CD4-positive, alpha-beta T cell treated with Interleukin-12 subunit alpha and Interleukin-12 subunit beta, for 1 hour (primary cell): ENCODE data around the gene NAIF1.
"Not testable (repeated sequence)": the region's sequence is repeated elsewhere in the genome, so short reads cannot be mapped to it uniquely, and the experiment has no call there.

Source experiments
- DNase-seq: peaks from one replicate; pipeline ENCODE4 v3.0.0-alpha.2; 2020

The NAIF1 gene

GRCh38 chr9:128082151-128082550, 15.0 kb upstream of the NAIF1 start:
- no peak for DNase-seq

- no peak for DNase-seq
Measured at GRCh38 chr9:128081056-128081455, 13.9 kb upstream of the NAIF1 start.

DNA sequence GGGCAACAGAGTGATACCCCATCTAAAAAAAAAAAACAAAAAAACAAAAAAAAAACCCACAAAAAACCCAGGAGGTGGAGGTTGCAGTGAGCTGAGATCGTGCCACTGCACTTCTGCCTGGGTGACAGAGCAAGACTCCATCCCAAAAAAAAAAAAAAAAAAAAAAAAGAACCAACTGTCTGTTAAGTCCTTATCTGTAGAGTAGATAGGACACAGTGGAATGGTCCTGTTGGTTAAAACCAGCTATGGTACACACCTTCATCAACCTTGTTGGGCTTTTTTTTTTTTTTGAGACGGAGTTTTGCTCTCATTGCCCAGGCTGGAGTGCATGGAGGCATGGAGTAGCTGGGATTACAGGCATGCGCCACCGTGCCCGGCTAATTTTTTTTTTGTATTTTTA, 13.1 kb upstream of the NAIF1 start:
- no peak for DNase-seq

DNA sequence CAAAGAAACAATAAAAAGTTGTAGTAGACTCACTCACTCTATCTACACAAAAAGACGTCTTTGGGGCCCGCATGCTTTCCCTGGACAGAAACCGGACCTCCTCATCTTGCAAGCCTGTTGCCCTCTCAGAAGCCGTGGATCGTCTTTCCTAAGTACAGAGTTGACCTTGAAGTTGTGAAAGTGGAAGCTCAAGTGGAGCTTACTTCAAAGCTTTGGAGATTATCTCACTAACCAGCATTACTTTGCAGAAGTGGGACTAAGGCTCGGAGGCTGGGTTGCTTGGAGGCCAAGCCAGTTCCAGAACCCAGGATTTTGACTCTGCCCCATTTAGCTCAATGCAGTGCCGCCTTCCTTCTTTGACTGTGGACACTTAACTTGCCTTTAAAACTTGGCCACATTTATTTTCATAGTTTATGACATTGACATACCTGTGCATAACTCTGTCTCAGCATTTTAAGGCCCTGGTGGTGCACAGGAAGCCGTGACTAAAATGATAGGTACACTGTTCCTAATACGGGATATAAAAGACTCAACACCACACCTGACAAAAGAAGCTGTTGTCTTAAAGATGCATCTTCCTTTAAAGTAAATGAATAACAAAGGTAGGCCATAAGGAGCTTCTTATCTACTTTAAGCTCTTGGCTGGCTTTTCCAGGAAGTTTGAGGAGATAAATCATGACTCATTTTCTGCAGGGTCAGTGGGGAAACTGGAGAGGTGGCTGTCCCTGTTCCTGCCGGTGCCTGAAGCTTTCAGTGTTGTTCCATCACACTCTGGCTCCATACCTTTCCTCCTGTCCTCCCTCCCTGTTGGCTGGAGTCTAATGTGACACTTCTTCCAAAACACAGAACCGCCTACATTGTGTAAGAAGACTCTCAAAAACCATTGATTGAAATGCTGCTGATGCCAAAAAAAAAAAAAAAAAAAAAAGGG, 11.6 kb upstream of the NAIF1 start:
- no peak for DNase-seq

GRCh38 chr9:128077847-128078503, 10.9 kb upstream of the NAIF1 start:
- DNase-seq: no peak

DNA sequence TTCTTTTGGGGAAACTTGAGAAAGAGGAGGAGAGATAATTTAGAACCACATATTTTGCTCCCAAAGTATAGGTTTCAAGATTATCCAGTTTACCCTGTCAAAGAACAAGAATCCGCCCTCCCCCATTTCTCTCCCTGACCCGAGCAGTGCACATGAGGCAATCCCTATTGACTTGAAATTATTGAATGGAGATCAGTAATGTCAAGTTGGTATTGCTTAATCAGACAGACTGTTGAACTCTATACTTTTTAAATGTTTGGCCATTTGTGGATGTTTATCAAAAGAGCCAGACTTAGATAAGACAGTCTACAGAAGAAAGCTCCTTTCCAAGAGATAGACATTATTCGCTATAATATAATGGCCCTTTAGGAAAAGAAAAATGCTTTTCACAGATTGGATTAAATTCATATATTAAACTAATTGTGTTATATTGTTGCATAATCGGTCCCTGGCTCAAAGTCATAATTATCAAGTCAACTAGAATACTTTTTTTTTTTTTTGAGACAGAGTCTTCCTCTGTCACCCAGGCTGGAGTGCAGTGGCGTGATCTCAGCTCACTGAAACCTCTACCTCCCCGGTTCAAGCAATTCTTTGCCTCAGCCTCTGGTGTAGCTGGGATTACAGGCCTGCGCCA, 6.2 kb upstream of the NAIF1 start:
- no peak for DNase-seq

- peak; percentile 73 for DNase-seq
Measured at GRCh38 chr9:128072144-128073021, 5.3 kb upstream of the NAIF1 start.

GRCh38 chr9:128071475-128071874, 4.4 kb upstream of the NAIF1 start:
- DNase-seq: not testable (repeated sequence)

GRCh38 chr9:128070874-128071273, 3.8 kb upstream of the NAIF1 start:
- no peak for DNase-seq

DNA sequence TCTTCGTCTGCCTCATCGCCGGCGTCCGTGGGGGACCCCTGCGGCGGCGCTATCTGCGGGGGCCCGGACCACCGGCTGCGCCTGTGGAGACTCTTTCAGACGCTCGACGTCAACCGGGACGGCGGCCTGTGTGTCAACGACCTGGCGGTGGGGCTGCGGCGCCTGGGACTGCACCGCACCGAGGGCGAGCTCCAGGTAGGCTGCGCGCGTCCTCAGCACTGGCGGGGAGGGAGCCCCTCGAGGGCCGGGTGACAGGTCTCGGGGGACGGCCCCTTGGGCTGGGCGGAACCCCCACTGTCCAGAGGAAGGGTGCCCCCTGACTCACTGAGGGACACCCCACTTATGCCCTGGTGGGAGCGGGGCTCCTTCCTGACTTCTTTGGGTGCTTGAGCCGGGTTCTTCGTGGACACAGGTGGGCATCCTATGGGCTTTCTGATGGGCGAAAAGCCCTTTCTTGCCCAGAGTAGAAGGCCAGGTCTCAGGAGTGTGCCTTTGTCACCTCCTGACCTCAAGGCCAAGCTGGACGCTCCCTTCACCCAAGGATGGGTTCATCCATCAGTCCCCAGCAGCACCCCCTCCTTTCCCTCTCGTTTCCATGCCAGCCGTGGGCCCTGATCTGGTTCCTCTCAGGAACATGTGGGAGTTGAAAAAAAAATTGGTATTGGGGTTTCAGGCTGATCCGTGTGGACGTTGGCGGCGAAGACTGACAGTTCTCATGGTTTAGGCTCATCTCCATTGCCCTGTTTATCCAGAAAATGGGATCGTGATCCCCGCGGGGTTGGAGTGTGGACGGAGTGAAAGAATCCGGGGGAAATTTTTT, 1.5 kb upstream of the NAIF1 start:
- DNase-seq: peak; percentile 38

- DNase-seq: peak; percentile 100
Measured at GRCh38 chr9:128067645-128068385, 695 bp upstream of the NAIF1 start, which contains the start of gene SLC25A25. SLC25A25 (plus strand) TSS chr9:128068232; CDS start chr9:128068320, 88 bp downstream.

GRCh38 chr9:128065907-128066712, 1.0 kb downstream of the NAIF1 start:
- DNase-seq: no peak

GRCh38 chr9:128062846-128063831, 4.0 kb downstream of the NAIF1 start:
- DNase-seq: no peak

- no peak for DNase-seq
Measured at GRCh38 chr9:128062279-128062678, 4.8 kb downstream of the NAIF1 start.

- DNase-seq: no peak
Measured at GRCh38 chr9:128061275-128061960, 5.7 kb downstream of the NAIF1 start.

DNA sequence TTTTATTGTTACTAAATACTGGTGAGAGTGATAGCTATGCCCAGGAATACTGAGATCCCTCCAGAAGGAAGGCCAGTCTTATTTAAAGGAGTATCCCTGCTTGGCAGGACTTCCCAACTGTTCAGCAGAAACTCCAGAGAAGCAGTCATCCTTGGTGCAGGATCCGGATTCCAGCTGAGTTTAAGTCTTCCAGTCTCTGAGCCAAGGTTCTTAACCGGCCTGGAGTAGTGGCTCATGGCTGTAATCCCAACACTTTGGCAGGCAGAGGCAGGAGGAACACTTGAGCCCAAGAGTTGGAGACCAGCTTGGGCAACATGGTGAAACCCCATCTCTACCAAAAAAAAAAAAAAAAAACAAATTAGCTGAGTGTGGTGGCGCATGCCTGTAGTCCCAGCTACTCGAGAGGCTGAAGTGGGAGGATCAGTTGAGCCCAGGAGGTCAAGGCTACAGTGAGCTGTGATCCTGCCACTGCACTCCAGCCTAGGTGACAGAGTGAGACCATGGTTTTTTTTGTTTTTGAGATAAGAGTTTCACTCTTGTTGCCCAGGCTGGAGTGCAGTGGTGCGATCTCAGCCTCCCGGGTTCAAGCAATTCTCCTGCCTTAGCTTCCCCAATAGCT, 7.6 kb downstream of the NAIF1 start:
- DNase-seq: no peak

DNA sequence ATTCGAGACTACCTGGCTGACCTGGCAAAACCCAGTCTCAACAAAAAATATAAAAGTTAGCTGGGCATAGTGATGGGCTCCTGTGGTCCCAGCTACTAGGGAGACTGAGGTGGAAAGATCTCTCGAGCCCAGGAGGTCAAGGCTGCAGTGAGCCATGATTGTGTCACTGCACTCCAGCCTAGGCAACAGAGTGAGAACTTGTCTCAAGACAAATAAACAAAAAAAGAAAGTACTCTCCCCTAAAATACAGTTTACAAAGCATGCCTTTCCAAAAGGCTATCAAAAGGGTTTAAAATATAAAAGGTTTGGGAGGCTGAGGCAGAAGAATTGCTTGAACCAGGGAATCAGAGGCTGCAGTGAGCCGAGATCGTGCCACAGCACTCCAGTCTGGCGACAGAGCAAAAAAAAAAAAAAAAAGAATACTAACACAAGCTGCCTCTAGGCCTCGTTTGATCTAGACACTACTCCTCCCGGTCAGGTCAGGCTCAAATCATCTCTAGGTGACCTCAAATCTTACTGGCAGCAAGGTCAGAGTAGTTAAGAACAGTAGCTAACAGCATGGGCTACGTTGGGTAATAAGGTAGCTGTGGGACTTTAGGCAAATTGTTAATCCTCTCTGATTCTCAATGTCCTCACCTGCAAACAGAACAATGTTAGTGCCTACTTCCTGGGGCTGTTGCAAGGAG, 9.3 kb downstream of the NAIF1 start:
- DNase-seq: no peak
